Sigmoid colon (tissue), 7 donors: Measurements from ENCODE around the gene PDE4D. TPM values are rescaled to one million over a fixed set of nuclear protein-coding genes. Genes with fewer than 3 reads are reported as not detected.
"Not testable (repeated sequence)": the region's sequence is repeated elsewhere in the genome, so short reads cannot be mapped to it uniquely, and the experiment has no call there.

Experiments
- DNase-seq: peaks from one replicate; pipeline ENCODE4 v3.0.0-alpha.2; 2019
- H3K27ac ChIP-seq, 4 donors: fragments of 200-600 bp; sonication (generic); one replicate each; pipeline ENCODE4 v1.5.1; 2016 to 2019; ENCODE audit warnings: mild to moderate bottlenecking in 1 of 4
- H3K27me3 ChIP-seq, 3 donors: fragments of 200-600 bp; sonication (generic); one replicate each; pipeline ENCODE4 v1.5.1; 2019; ENCODE audit warnings: mild to moderate bottlenecking in 1 of 3
- H3K36me3 ChIP-seq, 4 donors: fragments of 200-600 bp; sonication (generic); one replicate each; pipeline ENCODE4 v1.5.1; 2016 to 2019
- H3K4me1 ChIP-seq, 4 donors: fragments of 200-600 bp; sonication (generic); one replicate each; pipeline ENCODE4 v1.5.1; 2017 to 2019
- H3K4me3 ChIP-seq, 4 donors: fragments of 200-600 bp; sonication (generic); one replicate each; pipeline ENCODE4 v1.5.1; 2017 to 2019; ENCODE audit warnings: mild to moderate bottlenecking in 2 of 4, moderate library complexity in 1 of 4
- H3K9me3 ChIP-seq, 4 donors: fragments of 200-600 bp in 3 of 4; sonication (generic) in 3 of 4; one replicate each; pipeline versions ENCODE4 v1.5.1 to v1.6.1; 2013 to 2019
- EP300 ChIP-seq, 4 donors: sonication (generic); formaldehyde crosslinking; IDR thresholded peaks; one replicate each; pipeline ENCODE4 v1.6.1; 2017; ENCODE audit warnings: antibody characterized with exemption in 4 of 4
- POLR2A ChIP-seq, 2 donors: fragments of 450-650 bp; IDR thresholded peaks; one replicate each; pipeline ENCODE4 v1.6.1; 2016; ENCODE audit warnings: antibody characterized with exemption in 2 of 2, mild to moderate bottlenecking in 2 of 2, moderate library complexity in 2 of 2
- POLR2AphosphoS5 ChIP-seq, 4 donors: sonication (generic); formaldehyde crosslinking; IDR thresholded peaks; one replicate each; pipeline ENCODE4 v1.6.1; 2017; ENCODE audit warnings: antibody characterized with exemption in 4 of 4
- WGBS, 2 donors: extraction: QIAGEN DNeasy Blood & Tissue Kit; methylation state at CpG; one replicate each; pipeline ENCODE4 v1.1.7; 2013; 5-methylcytosine and 5-hydroxymethylcytosine counted together
- intact Hi-C: fragments of 100-400 bp; cut with DNase I; formaldehyde crosslinking; loops from one replicate; pipeline ENCODE4 v1.15.1; 2023
- polyA plus RNA-seq, 3 donors: library from polyadenylated mRNA; stranded (reverse); fragments of 200-250 nt; gene quantifications; one replicate each; pipeline ENCODE4 v1.2.3, GENCODE V29; 2013
- total RNA-seq, 4 donors: library from RNA; depleted of rRNA; stranded (reverse); fragments of >200 nt; gene quantifications; one replicate each; pipeline ENCODE4 v1.1.0, GENCODE V29; 2016
- TF ChIP-seq, protein P1 (sequence below), 4 experiments: fragments of 450-650 bp in 3 of 4; fragments of 200-600 bp in 1 of 4; IDR thresholded peaks; one replicate each; pipeline ENCODE4 v1.5.1; 2016 to 2019; ENCODE audit warnings: antibody characterized with exemption in 4 of 4, mild to moderate bottlenecking in 3 of 4, moderate library complexity in 2 of 4
- donor health status: healthy with polysubstance abuse.
- donor health status: Bipolar disorder and iron deficiency.
- donor health status: healthy.

PDE4D gene
- total and polyA plus RNA-seq, 7 donors: 6.0 to 289 (median 169) TPM

DNA sequence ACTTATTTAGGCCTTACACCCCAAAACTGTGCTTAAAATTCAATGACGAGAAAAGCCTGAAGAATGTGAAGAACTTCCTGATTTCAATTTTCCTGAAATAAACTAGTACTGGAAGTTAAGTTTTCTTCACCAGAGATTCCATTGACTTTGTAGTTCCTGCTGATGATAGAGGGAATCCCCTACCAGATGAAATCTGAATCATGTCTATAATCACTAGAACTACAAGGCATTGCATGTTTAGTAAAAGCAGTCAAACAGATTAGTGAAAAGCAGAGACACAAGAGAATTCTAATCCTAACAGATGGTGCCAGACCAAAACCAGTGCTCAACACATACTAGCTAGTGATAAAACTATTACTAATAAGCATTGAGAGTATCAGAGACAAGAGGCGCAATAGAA, 130.0 kb downstream of the PDE4D start:
- DNase-seq: no peak
- intact Hi-C loops: no loop called here
- Histone ChIP-seq H3K4me1 (peaks cover 0 to 57% (median 36%) of the 10 kb centered on the region in 4 donors), H3K9me3 (no peaks in the 10 kb centered on the region), H3K36me3 (no peaks in the 10 kb centered on the region), H3K27ac (peak overlapping the region in 3 of 4 donors; percentile 1 to 89 (median 84)), H3K27me3 (no peaks in the 10 kb centered on the region), H3K4me3 (peak overlapping the region in 1 of 4 donors; percentile 4)
- 84 to 90% methylated on average over 2 of the region's 2 CpGs for WGBS, 2 donors
- TF ChIP-seq EP300 (IDR thresholded peaks at IDR 0.05) (no peak), POLR2AphosphoS5 (IDR thresholded peaks at IDR 0.05) (no peak), POLR2A (IDR thresholded peaks at IDR 0.05) (no peak)
- TF ChIP-seq, protein P1, sequence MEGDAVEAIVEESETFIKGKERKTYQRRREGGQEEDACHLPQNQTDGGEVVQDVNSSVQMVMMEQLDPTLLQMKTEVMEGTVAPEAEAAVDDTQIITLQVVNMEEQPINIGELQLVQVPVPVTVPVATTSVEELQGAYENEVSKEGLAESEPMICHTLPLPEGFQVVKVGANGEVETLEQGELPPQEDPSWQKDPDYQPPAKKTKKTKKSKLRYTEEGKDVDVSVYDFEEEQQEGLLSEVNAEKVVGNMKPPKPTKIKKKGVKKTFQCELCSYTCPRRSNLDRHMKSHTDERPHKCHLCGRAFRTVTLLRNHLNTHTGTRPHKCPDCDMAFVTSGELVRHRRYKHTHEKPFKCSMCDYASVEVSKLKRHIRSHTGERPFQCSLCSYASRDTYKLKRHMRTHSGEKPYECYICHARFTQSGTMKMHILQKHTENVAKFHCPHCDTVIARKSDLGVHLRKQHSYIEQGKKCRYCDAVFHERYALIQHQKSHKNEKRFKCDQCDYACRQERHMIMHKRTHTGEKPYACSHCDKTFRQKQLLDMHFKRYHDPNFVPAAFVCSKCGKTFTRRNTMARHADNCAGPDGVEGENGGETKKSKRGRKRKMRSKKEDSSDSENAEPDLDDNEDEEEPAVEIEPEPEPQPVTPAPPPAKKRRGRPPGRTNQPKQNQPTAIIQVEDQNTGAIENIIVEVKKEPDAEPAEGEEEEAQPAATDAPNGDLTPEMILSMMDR (IDR thresholded peaks at IDR 0.05): no peak

DNA sequence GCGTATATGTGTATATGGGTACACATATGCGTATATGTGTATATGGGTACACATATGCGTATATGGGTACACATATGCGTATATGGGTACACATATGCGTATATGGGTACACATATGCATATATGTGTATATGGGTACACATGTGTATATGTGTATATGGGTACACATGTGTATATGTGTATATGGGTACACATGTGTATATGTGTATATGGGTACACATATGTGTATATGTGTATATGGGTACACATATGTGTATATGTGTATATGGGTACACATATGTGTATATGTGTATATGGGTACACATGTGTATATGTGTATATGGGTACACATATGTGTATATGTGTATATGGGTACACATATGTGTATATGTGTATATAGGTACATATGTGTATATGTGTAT, 131.3 kb downstream of the PDE4D start:
- H3K27me3 ChIP-seq, intact Hi-C loops, H3K36me3 ChIP-seq, DNase-seq, H3K9me3 ChIP-seq, H3K4me3 ChIP-seq, H3K27ac ChIP-seq: not testable (repeated sequence)
- H3K4me1 ChIP-seq: peaks cover 0 to 70% (median 46%) of the 10 kb centered on the region in 4 donors
- 89 to 96% methylated on average over 5 of the region's 5 CpGs for WGBS, 2 donors

DNA sequence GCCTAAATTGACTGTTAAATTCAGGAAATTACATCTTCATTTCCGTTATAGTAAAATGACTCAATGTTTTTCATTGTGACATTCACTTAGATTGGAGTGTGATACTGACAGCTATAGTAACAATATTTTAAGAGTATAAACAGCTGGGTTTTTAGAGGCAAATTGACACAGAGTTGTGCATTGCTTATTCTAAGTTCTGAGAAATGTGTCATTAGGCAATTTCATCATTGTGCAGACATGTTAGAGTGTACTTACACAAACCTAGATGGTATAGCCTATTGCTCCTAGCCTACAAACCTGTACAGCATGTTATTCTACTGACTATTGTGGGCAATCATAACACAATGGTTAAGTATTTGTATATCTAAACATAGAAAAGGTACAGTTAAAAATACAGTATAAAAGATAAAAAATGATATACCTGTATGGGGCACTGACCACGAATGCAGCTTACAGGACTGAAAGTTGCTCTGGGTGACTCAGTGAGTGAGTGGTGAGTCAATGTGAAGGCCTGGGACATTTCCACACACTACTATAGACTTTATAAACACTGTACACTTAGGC, 132.7 kb downstream of the PDE4D start:
- no peaks in the 10 kb centered on the region for H3K9me3 ChIP-seq
- H3K36me3 ChIP-seq: no peaks in the 10 kb centered on the region
- H3K4me1 ChIP-seq: peaks cover 0 to 83% (median 52%) of the 10 kb centered on the region in 4 donors
- no peaks in the 10 kb centered on the region for H3K27me3 ChIP-seq
- intact Hi-C loops: no loop called here
- DNase-seq: no peak
- peak overlapping the region in 2 of 4 donors; percentile 48 to 50 for H3K27ac ChIP-seq
- TF ChIP-seq EP300 (IDR thresholded peaks at IDR 0.05): no peak
- TF ChIP-seq POLR2AphosphoS5 (IDR thresholded peaks at IDR 0.05): peak in 1 of 4 donors; percentile 4
- H3K4me3 ChIP-seq: no peak overlapping the region
- WGBS, 2 donors: 61 to 63% methylated on average over 2 of the region's 2 CpGs

DNA sequence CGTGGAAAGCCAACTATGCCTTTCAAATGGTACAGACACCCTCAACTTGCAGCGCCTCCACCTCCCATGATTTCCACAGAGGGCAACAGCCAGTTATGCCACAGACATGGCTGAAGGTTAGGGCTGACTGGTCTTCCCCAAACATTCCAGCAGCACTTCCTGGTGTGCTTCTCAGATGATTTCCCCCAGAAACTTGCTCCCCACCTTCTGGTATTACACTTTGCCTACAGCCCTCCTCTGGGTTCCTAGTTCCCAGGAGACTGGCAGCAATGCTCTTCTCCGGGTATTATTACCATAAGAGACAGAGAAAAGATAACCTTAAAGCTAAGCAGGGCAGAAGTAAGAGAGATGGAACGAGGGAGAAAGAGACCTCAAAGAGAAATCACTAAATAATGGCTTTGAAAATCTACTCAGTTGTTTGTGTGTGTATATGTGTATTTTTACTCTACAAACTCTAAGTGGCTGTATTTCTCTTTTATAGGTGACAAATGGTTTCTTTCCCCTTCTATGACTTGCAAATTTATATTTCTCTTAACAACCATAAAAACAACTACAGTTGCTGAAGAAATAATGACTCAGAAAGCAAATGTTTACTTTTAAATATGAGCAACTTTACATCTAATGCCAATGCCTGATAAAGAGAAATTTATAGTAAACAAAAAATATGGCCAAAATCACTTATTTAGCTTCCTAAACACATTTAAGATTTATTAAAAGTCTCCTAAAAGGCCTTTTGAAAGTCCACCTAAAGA, 133.8 kb downstream of the PDE4D start:
- H3K4me3 ChIP-seq: no peak overlapping the region
- H3K4me1 ChIP-seq: peaks cover 0 to 82% (median 51%) of the 10 kb centered on the region in 4 donors
- H3K27me3 ChIP-seq: no peaks in the 10 kb centered on the region
- H3K27ac ChIP-seq: peak overlapping the region in 3 of 4 donors; percentile 5 to 50 (median 48)
- TF ChIP-seq, protein P1 (IDR thresholded peaks at IDR 0.05): no peak
- TF ChIP-seq EP300 (IDR thresholded peaks at IDR 0.05): no peak
- no peak for TF ChIP-seq POLR2A (IDR thresholded peaks at IDR 0.05)
- WGBS, 2 donors: 85 to 88% methylated on average over 4 of the region's 4 CpGs
- no peaks in the 10 kb centered on the region for H3K9me3 ChIP-seq
- no peaks in the 10 kb centered on the region for H3K36me3 ChIP-seq
- no peak for DNase-seq
- intact Hi-C loops: no loop called here

DNA sequence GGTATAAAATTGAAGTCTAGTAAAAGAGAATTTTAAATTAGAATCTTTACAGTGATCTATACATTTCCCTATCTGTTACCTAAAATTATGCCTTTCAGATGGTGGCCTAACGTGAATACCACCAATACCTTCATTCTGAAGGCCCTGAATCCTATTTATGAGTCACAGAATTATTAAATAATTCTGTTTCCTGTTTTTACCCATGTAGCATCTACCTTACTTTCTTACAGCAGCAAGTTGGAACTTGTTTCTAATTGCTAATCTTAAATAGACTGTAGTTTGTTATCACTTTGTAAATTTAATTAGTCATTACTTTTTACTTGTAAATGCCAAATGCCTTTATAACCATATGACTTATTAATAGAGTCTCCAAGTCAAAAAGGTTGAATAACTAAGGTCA, 135.0 kb downstream of the PDE4D start:
- intact Hi-C loops: no loop called here
- Histone ChIP-seq H3K27me3 (no peaks in the 10 kb centered on the region), H3K27ac (no peak overlapping the region)

More for the DNA sequence above, 135.0 kb downstream of the PDE4D start:
- Histone ChIP-seq H3K9me3 (no peaks in the 10 kb centered on the region), H3K36me3 (no peaks in the 10 kb centered on the region), H3K4me3 (no peak overlapping the region), H3K4me1 (peaks cover 0 to 81% (median 54%) of the 10 kb centered on the region in 4 donors)
- no peak for DNase-seq
- WGBS, 2 donors: 89 to 96% methylated on average over 1 of the region's 1 CpG
- TF ChIP-seq, protein P1 (IDR thresholded peaks at IDR 0.05): no peak
- TF ChIP-seq POLR2AphosphoS5 (IDR thresholded peaks at IDR 0.05): no peak
- no peak for TF ChIP-seq POLR2A (IDR thresholded peaks at IDR 0.05)
- TF ChIP-seq EP300 (IDR thresholded peaks at IDR 0.05): no peak
